SK-N-MC (cell line): Measurements from ENCODE around the gene GAPDH.

Experiments used
- EZH2 ChIP-seq: fragments of 200-600 bp; sonication (generic); IDR thresholded peaks from one replicate; pipeline ENCODE4 v1.6.1; 2017; ENCODE audit warnings: antibody characterized with exemption
- POLR2AphosphoS5 ChIP-seq: IDR thresholded peaks from 2 replicates; pipeline ENCODE4 v1.6.1; 2012; ENCODE audit warnings: mild to moderate bottlenecking, low read depth, low read length, borderline replicate concordance

- TF ChIP-seq EZH2 (no peak), POLR2AphosphoS5 (no peak)
Measured at GRCh38 chr12:6546016-6546415, 11.7 kb downstream of the GAPDH start.
